ENCODE results near the gene VSIG2. TPM values are rescaled to one million over a fixed set of nuclear protein-coding genes. Genes with fewer than 3 reads are reported as not detected.

Gene VSIG2
- total and polyA plus RNA-seq, 2 of the 4 experiments (the other 2 are of a cell fraction), result not detected

DNA sequence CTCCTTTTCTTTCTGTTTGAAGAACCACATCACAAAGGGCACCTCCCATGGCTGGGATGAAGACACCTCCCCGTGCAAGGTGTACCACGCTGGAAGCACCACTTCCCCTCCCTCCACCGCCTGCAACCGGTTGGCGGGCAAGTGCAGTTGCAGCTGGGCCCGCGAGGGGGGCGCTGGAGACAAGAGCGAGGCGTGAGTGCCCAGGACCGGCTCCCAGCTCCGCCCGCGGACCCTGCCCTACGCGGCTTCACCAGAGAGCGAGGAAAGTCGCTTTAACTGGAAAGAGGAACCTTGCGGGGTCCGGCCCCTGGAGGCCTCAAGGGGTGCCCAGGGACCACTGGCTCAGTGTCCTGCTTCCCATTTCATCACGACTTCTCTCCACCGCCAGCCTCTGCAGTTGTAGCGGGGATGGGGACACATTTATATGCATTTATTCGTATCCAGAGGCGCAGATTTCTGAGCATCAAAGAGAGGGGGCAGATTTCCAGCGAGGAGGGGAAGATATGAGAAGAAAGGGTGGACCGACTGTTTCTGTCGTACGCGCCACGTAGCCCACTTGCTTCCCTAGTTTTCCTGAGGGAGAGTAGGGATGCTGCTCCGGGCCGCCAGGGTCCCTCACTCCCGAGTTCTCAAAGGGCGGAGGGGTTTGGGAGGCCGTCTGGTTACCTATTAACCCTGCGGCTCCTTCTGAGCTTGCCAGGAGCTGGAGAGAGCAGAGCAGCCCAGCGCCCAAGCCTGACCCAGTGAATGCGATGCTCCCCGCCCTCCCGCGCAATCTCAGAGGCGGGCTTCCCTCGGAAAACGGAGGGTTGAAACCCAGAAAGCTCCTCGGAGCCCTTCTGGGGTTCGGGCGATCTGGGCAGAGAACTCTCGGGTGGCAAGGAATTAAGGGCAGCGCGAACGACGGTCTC lies 6.6 kb upstream of the VSIG2 start (continued):
- TF ChIP-seq, protein P1, sequence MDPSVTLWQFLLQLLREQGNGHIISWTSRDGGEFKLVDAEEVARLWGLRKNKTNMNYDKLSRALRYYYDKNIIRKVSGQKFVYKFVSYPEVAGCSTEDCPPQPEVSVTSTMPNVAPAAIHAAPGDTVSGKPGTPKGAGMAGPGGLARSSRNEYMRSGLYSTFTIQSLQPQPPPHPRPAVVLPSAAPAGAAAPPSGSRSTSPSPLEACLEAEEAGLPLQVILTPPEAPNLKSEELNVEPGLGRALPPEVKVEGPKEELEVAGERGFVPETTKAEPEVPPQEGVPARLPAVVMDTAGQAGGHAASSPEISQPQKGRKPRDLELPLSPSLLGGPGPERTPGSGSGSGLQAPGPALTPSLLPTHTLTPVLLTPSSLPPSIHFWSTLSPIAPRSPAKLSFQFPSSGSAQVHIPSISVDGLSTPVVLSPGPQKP (IDR thresholded peaks at IDR 0.05; ENCODE audit: borderline replicate concordance, low read depth, low read length), result no peak
- no peak for TF ChIP-seq NFE2L2 (IDR thresholded peaks at IDR 0.05; ENCODE audit: low read depth, low read length)

DNA sequence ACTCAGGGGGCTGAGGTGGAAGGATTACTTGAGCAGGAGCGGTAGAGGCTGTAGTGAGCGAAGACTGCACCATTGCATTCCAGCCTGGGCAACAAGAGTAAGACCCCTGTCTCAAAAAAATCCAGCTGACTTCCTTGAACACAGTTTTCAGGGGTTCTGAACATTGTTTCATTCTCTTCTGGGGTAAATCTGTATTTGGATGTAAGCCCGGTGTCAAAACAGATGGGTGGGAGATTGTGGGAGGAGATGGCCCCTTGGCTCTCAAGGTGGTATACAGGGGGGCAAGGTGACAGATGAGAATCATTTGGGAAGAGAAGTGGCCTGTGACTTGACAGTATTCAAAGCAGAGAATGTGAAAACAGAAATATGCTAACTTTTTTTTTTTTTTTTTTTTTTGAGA lies 5.3 kb upstream of the VSIG2 start:
- H3K9me3 ChIP-seq (ENCODE audit: control insufficient read depth, insufficient read depth, low read length), result no peaks in the 10 kb centered on the region
- no peak overlapping the region for H2BK120ac ChIP-seq (ENCODE audit: low read depth, low read length)
- no peak overlapping the region for H3K4ac ChIP-seq (ENCODE audit: low read depth, low read length)
- peaks cover 14% of the 10 kb centered on the region; the same call in 1 of the 2 replicates for H3K27me3 ChIP-seq (ENCODE audit: control insufficient read depth, insufficient read depth, low read length)
- H2AK9ac ChIP-seq (replicated peaks; ENCODE audit: low read depth, low read length, poor library complexity), result no peak overlapping the region
- in situ Hi-C loops (cut with MboI; ENCODE audit: low sequenced_read_pairs), result no loop called here
- H3K27ac ChIP-seq (ENCODE audit: insufficient read depth, low read length), result no peak overlapping the region
- CTCF ChIA-PET, result interaction anchor here (1.8 kb wide), 1 partner anchor 11 kb away, joined by 5 read pairs; no protein-coding TSS in a partner anchor
- no peak overlapping the region for H4K5ac ChIP-seq (ENCODE audit: low read depth, low read length)
- H3K36me3 ChIP-seq (ENCODE audit: control insufficient read depth, insufficient read depth, low read length), result no peaks in the 10 kb centered on the region
- H3K56ac ChIP-seq (ENCODE audit: extremely low read depth, insufficient read depth, low read length), result no peak overlapping the region
- no peak overlapping the region for H2AFZ ChIP-seq (replicated peaks; ENCODE audit: low read length, poor library complexity)
- no peak overlapping the region for H3K9ac ChIP-seq (ENCODE audit: low read depth, low read length)
- H3K4me3 ChIP-seq (ENCODE audit: insufficient read depth, low read depth, low read length), result no peak overlapping the region
- H2BK5ac ChIP-seq (ENCODE audit: low read depth, low read length, poor library complexity, severe bottlenecking), result no peak overlapping the region
- H3K18ac ChIP-seq (ENCODE audit: low read depth, low read length), result no peak overlapping the region
- no peak overlapping the region for H2BK20ac ChIP-seq (ENCODE audit: low read depth, low read length)
- H3K9me1 ChIP-seq (ENCODE audit: insufficient read depth, low read length), result peaks cover 12% of the 10 kb centered on the region
- dilution Hi-C loops (cut with HindIII; ENCODE audit: low sequenced_read_pairs, unreplicated experiment), result no loop called here
- H3K79me1 ChIP-seq (ENCODE audit: low read depth in 1 of 2, low read length in 2 of 2), result no peaks in the 10 kb centered on the region
- no TSS peak for BruUV-seq (replicated peaks)
- H2AK5ac ChIP-seq (ENCODE audit: low read depth, low read length), result no peak overlapping the region
- H4K8ac ChIP-seq (ENCODE audit: low read depth in 2 of 2, low read length in 2 of 2), result no peak overlapping the region
- intact Hi-C loops (cut with micrococcal nuclease), result no loop called here
- WGBS, 2 experiments (ENCODE audit: extremely low coverage in 2 of 2, insufficient read length in 1 of 2), result 60% methylated on average over 1 of the region's 3 CpGs; no CpG with 5 or more reads in 1 of the 2 experiments
- DNase-seq (no peak), ATAC-seq (ENCODE audit: low read depth) (no peak)
- no peak overlapping the region for H3K4me2 ChIP-seq (ENCODE audit: low read depth, low read length)
- H3K23ac ChIP-seq (ENCODE audit: low read depth, low read length), result no peak overlapping the region
- POLR2A ChIA-PET (ENCODE audit: unreplicated experiment), result no interaction called here
- H4K91ac ChIP-seq (ENCODE audit: insufficient read depth, low read depth, low read length), result no peak overlapping the region
- no peak overlapping the region for H2BK15ac ChIP-seq (ENCODE audit: low read depth, low read length)
- H3K14ac ChIP-seq (replicated peaks; ENCODE audit: low read depth, low read length), result no peak overlapping the region
- H3K4me1 ChIP-seq (ENCODE audit: control insufficient read depth, insufficient read depth, low read length), result peaks cover 4% of the 10 kb centered on the region; the same call in 1 of the 2 replicates
- 0 out of 2 replicates have a peak, but pooled peaks cover under 1% of the 10 kb centered on the region for H4K20me1 ChIP-seq (ENCODE audit: insufficient read depth, low read length)
- TF ChIP-seq, protein P2, sequence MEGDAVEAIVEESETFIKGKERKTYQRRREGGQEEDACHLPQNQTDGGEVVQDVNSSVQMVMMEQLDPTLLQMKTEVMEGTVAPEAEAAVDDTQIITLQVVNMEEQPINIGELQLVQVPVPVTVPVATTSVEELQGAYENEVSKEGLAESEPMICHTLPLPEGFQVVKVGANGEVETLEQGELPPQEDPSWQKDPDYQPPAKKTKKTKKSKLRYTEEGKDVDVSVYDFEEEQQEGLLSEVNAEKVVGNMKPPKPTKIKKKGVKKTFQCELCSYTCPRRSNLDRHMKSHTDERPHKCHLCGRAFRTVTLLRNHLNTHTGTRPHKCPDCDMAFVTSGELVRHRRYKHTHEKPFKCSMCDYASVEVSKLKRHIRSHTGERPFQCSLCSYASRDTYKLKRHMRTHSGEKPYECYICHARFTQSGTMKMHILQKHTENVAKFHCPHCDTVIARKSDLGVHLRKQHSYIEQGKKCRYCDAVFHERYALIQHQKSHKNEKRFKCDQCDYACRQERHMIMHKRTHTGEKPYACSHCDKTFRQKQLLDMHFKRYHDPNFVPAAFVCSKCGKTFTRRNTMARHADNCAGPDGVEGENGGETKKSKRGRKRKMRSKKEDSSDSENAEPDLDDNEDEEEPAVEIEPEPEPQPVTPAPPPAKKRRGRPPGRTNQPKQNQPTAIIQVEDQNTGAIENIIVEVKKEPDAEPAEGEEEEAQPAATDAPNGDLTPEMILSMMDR (conservative IDR thresholded peaks at IDR 0.05; ENCODE audit: low read depth, low read length), result no peak
- TF ChIP-seq FOS (IDR thresholded peaks at IDR 0.05; ENCODE audit: low read depth, low read length), result no peak
- TF ChIP-seq RAD21 (IDR thresholded peaks at IDR 0.05; ENCODE audit: low read length), result no peak
- no peak for TF ChIP-seq MAFK (IDR thresholded peaks at IDR 0.05; ENCODE audit: low read depth, low read length)
- no peak for TF ChIP-seq MAZ (IDR thresholded peaks at IDR 0.05; ENCODE audit: borderline replicate concordance, low read depth, low read length)
- TF ChIP-seq RCOR1 (IDR thresholded peaks at IDR 0.05; ENCODE audit: insufficient replicate concordance, low read length), result no peak
- TF ChIP-seq, protein P1 (IDR thresholded peaks at IDR 0.05; ENCODE audit: borderline replicate concordance, low read depth, low read length), result no peak
- no peak for TF ChIP-seq BHLHE40 (IDR thresholded peaks at IDR 0.05; ENCODE audit: low read depth, low read length)
- no peak for TF ChIP-seq RFX5 (IDR thresholded peaks at IDR 0.05; ENCODE audit: low read depth, low read length)
- TF ChIP-seq MXI1 (IDR thresholded peaks at IDR 0.05; ENCODE audit: borderline replicate concordance, low read depth, low read length), result no peak

Data from IMR-90 (cell line).